GM18873 (cell line): Measurements from ENCODE around the gene HMCES.
"Not testable (repeated sequence)": the region's sequence is repeated elsewhere in the genome, so short reads cannot be mapped to it uniquely, and the experiment has no call there.

Source experiments
- ATAC-seq: cut with Tn5 transposase; IDR thresholded peaks from one replicate; pipeline ENCODE4 v1.9.1; 2021; ENCODE audit warnings: mild to moderate bottlenecking, moderate library complexity, moderate number of reproducible peaks; ENCODE audit not compliant: unreplicated experiment, low FRiP score

Gene HMCES

DNA sequence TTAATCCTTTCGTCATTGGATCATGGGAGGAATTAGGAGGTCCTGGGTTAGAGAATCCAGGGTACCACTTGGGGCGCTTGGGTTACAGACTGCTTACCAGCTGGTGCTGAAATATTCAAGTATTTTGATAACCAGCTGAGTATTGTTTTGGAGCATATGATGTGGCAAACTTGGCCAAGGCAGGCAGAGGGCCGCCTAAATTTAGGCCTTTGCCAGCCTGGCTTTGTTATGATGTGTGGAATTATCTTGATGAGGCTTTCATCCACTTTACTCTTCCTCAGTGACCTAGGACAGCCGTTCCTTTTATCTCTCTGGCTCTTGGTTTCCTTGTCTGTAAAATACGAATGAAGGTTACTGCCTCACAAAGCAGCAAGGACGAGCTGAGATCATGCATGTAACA lies 22.4 kb upstream of the HMCES start:
- no peak for ATAC-seq

DNA sequence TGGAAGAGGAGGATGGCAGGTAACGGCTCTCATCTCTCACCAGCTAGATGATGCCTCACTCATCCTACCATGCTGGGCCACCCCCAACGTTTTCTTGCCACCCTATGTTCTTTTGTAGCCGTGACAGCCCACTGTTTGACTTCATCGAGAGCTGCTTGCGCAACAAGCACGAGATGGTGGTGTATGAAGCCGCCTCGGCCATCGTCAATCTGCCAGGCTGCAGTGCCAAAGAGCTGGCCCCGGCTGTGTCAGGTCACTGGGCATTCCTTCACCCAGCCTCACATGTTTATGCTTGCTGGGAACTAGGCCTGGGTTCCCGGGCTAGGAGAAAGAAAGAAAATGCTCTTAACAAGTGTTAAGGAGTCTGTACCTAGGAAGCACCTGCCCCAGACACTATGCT lies 21.1 kb upstream of the HMCES start:
- ATAC-seq = no peak

DNA sequence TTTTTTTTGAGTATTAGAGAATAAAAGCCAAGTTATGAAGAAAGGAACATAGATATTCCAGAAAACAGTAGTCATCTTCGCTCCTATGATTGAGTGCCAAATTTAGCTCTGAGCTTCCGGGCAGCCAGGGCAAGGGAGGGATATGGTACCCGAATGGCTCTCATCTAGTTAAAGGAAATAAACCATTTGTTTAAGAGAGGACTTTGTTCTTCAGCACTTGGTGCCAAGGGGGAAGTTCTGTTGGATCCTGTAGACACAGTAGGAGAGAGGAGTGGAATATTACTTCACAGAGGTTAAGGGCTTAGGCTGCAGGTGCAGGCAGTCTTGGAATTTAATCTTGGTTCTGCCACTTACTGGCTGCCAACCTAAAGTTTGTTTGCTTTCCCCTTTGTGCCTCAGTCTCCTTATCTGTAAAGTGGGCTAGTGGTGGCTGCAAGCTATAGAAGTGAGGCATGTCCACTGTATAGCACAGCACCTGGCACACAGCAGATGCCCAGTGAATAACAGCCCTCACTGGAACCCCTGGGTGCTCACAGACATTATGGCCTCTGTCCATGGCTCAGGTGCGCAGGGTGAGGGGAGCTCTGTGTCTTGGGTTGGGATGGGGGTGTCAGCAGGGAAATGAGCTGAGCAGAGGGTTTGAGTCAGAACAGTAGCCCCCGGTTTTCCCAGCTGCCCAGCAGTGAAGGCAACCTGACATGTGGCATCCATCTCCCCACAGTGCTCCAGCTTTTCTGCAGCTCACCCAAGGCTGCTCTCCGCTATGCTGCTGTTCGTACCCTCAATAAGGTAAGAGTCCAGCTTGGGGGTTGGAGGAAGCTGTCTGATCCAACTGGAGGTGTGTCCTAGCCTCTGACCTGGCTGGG lies 18.8 kb upstream of the HMCES start:
- ATAC-seq = no peak

DNA sequence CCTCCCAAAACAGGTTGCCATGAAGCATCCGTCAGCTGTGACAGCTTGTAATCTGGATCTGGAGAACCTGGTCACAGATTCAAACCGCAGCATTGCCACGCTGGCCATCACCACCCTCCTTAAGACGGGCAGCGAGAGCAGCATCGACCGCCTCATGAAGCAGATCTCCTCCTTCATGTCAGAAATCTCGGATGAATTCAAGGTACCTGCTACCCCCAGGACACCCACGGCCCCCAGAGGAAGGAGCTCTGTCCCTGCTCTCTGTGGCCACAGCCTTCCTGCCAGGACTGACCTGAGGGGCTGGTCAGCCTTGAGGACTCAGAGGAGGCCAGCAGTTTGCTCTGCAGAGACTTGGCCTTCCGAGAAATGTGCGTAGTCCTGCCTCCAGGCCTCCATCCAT lies 18.1 kb upstream of the HMCES start:
- ATAC-seq = no peak

DNA sequence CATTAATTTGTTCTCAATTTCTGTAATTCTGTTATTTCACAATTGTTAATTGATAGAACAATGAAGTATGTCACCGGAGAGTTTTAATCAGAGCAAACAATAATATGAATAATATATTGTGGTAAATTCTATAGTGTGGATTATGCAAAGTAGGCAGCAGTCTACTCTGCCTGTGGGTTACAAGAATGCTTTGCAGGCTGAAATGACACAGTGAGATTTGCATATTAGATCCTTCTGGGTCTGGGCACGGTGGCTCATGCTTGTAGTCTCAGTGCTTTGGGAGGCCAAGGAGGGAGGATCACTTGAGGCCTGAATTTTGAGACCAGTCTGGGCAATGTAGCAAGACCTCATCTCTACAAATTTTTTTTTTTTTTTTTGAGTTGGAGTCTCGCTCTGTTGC lies 16.8 kb upstream of the HMCES start:
- ATAC-seq = no peak

DNA sequence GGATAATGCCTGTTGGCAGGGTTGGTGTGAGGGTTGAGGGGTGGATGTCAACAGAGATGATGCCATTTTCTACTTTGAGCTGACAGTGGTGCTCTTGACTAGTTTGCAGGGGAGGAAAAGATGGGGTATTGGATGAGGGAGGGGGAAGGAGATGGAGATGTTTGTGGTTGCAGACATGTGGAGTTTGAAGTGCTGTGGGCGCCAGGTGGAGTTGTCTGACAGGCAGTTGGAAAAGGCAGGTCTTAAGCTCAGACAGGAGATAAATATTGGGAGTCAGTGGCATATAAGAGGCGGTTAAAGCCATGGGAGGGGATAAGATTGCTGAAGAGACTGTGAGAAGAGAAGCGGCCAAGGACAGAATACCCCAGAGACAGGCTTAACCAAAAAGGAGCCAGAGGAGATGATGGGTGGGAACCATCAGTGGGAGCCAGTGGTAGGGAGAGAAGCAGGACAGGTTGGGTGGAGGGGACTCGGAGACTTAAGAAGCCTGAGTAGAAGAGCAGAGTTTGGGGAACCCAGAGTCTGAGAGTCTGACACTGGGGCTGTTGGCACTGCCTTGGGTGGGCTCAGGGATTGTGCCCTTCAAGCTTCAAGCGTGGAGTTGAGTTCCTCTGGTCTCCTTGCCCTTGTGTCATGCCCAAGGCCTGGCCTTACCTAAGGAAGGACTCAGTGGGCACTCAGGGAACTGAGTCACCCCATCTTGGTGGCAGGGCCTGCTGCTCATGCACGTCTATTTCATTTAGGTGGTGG lies 15.3 kb upstream of the HMCES start:
- no peak for ATAC-seq

DNA sequence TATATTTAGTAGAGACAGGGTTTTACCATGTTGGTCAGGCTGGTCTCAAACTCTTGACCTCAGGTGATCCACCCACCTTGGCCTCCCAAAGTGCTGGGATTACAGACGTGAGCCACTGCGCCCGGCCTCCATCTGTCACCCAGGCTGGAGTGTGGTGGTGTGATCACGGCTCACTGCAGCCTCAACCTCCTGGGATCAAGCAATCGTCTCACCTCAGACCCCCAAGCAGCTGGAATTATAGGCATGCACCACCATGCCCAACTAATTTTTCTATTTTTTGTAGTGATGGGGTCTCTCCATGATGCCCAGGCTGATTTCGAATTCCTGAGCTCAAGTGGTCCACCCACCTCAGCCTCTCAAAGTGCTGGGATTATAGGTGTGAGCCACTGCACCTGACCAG lies 13.7 kb upstream of the HMCES start:
- not testable (repeated sequence) for ATAC-seq

DNA sequence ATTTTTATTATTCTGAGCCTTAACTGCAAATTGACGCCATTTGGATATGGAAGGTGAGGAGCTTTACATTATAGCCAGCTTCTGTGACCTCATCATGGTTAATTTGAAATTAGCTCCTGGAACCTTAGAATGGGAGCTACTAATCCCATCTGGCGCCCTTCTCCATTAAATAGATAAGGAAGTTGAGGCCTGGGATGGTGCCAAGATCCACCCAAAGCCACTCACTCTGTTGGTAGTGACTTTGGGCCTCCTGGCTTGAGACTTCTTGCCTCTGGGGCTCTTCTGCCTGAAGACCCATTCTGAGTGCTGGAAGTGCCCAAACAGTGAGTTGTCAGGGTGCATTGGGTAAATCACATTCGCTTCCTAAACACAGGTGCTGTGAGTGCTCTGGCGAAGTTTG lies 12.0 kb upstream of the HMCES start:
- no peak for ATAC-seq

DNA sequence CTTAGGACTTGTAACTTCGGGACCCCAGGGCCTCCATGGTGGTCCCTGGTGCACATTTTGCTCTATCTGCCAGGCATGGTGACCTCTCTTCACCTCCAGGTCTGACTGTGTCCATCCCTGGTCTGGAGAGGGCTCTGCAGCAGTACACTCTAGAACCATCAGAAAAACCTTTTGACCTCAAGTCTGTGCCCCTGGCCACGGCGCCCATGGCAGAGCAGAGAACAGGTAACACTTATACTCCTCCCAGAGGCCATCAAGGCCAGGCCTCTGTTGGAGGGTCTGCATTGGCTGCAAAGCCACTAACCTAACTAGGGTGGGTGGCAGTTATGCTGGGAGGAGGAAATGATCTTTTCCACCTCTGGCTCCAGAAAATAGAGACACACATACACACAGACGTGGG lies 10.3 kb upstream of the HMCES start:
- no peak for ATAC-seq

DNA sequence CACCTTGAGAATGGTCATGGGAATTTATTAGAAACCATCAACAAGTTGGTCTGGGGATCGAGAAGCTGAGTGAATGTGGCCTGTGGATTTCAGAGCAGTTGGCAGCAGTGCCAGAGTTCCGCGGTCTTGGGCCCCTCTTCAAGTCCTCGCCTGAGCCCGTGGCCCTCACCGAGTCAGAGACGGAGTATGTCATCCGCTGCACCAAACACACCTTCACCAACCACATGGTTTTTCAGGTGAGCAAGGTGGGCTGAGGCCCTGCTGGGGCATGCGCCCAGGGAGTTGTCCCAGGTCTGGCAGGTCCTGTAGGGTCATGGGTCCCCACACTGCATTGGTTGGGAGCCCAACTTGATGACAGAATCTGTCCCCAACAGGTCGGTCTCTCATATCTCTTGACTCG lies 7.0 kb upstream of the HMCES start:
- ATAC-seq = no peak

DNA sequence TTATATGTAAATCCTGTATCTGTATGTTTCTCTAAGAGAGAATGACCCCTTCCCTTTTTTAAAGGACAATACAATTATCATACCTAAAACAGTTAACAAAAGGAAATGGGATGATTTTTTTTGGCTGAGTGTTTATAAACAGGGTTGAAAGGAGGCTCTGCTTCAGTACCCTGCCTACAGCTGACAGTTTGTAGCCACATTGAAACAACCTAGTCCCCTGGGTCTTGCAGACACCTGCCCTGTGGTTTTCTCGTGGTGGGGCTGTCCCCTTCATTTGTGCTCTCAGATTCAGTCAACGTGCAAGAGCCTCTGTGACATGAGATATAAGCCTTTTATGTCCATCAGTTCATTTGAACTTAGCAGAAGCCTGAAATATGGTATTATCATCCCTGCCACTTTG lies 2.3 kb upstream of the HMCES start:
- ATAC-seq = peak; percentile 85

DNA sequence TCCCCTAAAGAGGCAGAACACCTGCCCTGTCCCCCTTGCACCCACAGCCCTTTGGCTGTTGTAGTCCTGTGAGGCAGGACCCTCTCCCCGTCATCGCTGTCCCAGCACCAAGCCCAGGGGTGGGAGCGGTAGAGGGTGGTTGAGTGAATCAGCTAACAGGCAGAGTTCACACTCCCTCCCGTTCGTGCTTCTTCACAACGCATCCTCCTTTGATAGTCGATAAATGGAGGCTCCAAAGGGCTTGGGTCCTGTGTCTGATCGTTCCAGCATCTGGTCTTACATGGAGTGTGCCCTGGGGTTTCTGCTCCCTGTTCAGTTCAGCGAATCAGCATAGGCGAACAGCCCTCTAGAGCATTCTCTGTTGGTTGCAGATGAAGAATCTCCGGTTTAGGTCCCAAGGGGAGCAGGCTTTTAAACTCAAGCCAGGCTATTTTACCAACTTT lies 820 bp upstream of the HMCES start:
- ATAC-seq = no peak

DNA sequence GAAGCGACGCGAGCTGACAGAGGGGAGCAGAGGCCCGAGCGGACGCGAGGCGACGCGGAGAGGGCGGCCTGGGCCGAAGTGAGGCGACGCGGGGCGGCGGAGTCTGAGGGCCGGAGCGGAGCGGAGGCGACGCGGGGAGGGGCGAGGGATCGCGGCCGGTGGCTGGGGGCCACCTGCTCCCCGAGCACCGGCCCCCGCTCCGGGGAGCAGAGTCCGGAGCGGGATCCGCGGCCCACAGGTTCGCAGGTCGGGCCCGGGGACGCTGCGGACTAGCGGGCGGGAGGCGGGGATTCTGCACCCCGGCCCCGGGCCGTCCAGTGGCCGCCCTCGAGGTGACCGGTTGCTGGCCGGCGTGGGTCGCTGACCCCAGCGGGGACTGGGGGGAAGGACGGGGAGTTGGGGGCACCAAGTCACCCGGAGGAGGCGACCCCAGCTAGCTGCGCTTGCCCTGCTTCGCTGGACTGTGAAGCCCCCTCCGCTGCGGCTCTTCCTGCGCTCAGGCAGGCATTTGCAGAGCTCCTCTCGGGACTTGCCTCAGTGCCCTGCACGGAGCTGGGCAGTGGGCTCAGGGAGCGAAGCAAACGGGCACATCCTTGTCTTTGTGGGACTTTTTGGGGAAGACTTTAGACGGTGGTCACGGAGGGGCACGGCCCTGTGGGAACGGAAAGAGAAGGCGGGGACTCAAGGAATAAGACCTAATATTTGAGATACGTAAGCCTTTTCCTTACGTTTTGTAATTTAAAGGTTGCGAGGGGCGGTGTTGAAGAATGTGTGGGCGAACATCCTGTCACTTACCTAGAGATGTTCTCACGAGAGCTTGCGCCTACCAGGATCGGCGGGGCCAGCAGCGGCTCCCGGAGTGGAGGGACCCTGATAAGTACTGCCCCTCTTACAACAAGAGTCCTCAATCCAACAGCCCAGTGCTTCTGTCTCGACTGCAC lies 566 bp downstream of the HMCES start:
- no peak for ATAC-seq

DNA sequence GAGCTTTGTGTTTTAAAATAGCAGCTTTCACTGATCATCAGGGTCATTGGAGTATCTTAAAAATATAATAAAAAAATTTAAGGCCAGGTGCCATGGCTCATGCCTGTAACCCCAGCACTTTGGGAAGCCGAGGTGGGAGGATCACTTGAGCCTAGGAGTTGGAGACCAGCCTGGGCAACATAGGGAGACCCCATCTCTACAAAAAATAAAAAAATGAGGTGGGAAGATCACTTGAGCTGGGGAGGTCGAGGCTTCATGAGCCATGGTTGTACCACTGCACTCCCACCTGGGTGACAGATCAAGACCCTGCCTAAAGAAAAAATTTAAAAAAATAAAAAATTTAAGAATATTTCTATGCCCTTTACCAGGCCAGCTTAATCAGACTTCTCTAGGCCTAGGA lies 1.5 kb downstream of the HMCES start:
- ATAC-seq = no peak

DNA sequence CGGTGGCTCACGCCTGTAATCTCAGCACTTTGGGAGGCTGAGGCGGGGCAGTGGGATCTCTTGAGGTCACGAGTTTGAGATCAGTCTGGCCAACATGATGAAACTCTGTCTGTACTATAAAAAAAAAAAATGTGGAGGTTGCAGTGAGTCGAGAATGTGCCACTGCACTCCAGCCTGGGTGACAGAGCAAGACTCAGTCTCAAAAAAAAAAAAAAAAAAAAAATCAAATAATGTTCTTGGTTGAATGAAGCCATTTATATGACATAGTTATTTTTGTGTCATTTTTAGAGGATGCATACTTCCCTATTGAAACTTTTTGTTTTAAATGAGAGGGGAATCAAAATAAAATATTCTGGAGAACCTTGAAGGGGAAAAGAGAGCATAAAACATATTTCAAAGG lies 3.1 kb downstream of the HMCES start:
- no peak for ATAC-seq

DNA sequence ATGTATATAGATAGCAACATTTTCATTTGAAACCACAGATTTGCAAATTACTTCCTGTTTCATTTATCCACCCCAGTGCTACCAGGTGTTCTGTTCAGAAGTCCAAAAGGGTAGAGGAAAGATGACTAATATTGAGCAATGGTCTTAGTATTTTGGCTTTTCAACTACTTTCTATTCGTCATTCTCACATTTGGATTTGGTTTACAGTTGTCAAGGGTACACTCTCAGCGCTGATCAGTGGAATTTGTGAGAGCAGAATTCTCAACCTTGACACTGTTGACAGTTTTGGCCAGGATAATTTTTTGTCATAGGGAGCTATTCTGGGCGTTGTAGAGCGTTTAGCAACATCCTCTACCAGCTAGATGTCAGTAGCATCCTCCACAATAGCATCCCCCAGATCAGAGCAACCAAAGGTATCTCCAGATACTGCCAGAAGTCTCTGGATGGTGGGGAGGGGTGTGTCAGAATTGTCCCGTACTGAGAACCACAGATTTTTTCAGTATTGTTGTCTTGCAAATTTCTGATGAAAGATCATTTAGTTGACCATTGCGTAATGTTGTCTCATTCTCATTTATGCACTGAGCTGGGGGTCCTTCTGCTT lies 4.2 kb downstream of the HMCES start:
- peak; percentile 89 for ATAC-seq

DNA sequence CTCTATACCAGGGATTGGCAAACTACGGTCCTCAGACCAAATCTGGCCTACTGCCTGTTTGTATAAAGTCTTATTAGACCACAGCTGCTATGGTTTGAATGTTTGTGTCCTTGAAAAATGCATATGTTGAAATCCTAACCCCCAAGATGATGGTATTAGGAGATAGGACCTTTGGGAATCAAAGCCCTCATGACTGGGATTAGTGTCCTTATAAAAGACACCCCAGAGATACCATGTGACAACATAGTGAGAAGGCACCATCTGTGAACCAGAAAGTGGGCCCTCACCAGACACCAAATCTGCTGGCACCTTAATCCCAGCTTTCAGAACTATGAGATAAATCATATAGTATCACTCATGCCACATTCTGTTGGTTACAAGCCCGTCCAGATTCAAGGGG lies 7.4 kb downstream of the HMCES start:
- no peak for ATAC-seq

DNA sequence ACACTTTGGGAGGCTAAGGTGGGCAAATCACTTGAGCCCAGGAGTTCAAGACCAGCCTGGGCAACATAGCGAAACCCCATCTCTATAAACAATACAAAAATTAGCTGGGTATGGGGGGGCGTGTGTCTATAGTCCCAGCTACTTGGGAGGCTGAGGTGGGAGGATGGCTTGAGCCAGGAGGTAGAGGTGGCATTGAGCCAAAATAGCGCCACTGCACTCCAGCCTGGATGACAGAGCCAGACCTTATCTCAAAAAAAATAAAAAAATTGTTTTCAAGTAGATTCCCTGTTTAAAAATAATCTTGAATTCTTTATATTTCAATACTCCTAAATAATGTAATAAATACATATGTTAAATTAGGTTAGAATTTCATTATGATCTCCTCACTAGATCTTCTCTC lies 9.8 kb downstream of the HMCES start:
- no peak for ATAC-seq

DNA sequence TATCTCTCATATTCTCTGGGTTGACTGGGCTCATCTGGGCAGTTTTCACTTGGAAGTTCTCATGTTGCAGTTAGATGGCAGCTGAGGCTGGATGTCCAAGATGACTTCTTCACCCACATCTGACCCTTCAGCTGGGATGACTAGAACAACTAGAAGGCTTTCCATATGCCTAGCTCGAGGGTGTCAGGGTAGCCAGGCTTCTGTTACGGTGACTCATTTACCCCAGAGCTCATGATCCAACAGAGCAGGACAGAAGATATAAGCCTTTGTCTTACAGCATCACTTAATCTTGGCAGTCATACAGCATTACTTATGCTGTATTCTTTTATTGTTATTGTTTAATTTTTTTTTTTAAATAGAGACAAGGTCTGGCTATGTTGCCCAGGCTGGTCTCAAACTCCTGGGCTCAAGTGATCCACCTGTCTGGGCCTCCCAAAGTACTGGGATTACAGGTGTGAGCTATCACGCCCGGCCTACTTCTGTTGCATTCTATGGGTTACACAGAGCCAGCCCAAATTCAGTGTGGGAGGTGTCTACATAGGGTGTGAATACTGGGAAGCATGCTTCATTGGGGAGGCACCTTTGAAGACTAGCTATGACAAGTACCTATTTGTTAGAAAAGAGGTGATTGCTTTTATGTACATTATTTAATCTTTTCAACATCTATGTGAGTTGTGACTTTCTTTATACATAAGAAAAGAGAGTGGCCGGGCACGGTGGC lies 10.7 kb downstream of the HMCES start:
- no peak for ATAC-seq
